GM19025 (cell line): Measurements from ENCODE around the gene TMEM50B.

ENCODE experiments used
- ATAC-seq: cut with Tn5 transposase; IDR thresholded peaks from one replicate; pipeline ENCODE4 v1.9.1; 2021; ENCODE audit warnings: mild to moderate bottlenecking, low read depth, moderate library complexity; ENCODE audit not compliant: unreplicated experiment

The TMEM50B gene

DNA sequence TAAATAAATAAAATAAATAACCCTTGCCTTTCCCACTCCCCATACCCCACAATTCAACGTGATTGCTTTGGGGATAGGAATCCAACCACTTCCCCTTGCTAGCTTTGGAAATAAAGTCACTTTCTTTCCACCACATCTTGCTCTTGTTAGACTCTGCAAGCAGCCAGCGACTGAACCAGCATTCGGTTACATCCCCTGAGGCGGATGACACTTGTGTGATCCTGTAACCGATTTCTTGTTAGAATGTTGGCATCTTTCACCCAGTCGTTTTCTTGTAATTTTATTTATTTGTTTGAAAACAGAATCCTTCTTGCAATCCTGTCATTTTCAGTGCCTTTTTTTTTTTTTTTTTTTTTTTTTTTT, 78.2 kb downstream of the TMEM50B start:
- no peak for ATAC-seq
